ENCODE measurements around the gene ATOH8.

Gene ATOH8

DNA sequence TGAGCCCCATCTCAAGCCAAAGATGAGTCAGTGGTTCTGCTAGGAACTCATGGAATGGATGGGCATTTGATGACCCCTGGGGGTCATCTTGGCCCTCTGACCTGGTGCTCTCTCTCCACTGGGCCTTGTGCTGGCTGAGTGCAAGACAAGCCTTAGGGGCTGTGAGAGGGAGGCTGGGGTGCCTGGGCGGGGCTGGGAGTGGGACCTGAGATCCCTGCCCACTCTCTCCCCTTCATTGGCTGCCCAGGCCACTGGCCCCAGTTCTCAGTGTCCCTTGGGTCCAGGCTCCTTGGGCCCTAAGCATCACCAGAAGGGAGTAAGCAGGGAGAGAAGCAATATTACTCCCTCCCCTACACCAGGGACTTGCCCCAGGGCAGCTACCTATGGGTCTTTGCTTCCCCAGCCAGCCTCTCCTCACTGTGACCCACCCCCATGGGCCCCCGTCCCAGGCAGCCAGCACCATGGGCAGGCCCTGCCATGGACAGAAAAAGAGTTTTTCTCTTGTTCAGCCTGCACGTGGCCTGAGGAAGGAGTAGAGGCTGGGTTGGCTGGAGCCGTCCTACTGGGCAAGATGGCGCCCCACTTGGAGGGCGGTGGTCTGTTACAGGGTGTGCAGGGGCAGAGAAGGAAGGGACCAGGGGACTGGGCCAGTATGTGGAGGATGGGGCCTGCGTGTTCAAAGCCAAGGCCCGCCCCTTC is 33.6 kb downstream of the ATOH8 start:
- Histone ChIP-seq H3K9me3 (ENCODE audit: control insufficient read depth, low read depth, low read length) (no peaks in the 10 kb centered on the region), H3K4me3 (ENCODE audit: low read length) (no peak overlapping the region), H3K27ac (ENCODE audit: low read length) (no peak overlapping the region), H3K36me3 (ENCODE audit: control insufficient read depth, low read depth, low read length) (no peaks in the 10 kb centered on the region), H3K27me3 (ENCODE audit: control insufficient read depth, insufficient read depth, low read length) (no peaks in the 10 kb centered on the region), H3K4me1 (ENCODE audit: control insufficient read depth, low read depth, low read length) (no peaks in the 10 kb centered on the region), H3K9ac (ENCODE audit: low read length) (no peak overlapping the region)

DNA sequence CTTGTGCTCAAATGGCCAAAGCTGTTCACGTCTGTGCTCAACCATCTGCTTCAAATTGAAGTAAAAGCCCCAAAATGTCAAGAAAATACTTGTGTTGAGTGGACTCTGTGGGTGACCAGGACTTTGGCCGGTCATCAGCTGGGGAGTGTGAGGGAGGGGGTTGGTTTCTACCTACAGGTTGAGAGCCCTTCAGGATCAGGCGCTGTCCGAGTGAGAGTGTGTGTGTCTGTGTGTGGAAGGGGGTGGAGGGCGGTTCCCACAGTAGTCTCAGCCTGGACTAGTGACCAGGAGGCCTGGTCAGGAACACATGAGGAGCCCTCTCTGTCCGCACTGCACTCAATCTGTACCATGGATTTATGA is 34.2 kb downstream of the ATOH8 start:
- H3K4me1 ChIP-seq (ENCODE audit: control insufficient read depth, low read depth, low read length), result no peaks in the 10 kb centered on the region
- H3K9me3 ChIP-seq (ENCODE audit: control insufficient read depth, low read depth, low read length), result no peaks in the 10 kb centered on the region
- H3K27ac ChIP-seq (ENCODE audit: low read length), result no peak overlapping the region
- H3K36me3 ChIP-seq (ENCODE audit: control insufficient read depth, low read depth, low read length), result no peaks in the 10 kb centered on the region
- no peak overlapping the region for H3K4me3 ChIP-seq (ENCODE audit: low read length)
- H3K9ac ChIP-seq (ENCODE audit: low read length), result no peak overlapping the region
- no peaks in the 10 kb centered on the region for H3K27me3 ChIP-seq (ENCODE audit: control insufficient read depth, insufficient read depth, low read length)

DNA sequence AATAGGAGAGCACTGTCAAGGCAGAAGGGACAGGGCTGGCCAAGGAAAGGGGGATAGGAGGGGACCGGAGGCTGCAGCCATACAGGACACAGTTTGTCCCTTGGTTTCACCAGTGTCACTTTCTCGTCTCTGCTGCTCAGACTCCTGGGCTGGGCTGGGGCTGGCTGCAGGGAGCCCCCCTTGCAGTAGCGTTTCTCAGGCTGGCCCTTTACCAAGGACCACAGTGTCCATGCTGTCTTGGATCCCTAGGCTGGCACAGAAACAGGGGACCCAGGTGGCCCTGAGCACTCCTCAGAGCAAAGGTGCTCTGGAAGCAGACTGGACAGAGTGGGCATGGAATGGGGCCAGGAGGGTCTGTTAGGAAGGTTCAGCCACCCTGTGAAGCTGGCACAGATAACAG is 34.8 kb downstream of the ATOH8 start:
- Histone ChIP-seq H3K4me1 (ENCODE audit: control insufficient read depth, low read depth, low read length) (no peaks in the 10 kb centered on the region), H3K4me3 (ENCODE audit: low read length) (no peak overlapping the region), H3K9me3 (ENCODE audit: control insufficient read depth, low read depth, low read length) (no peaks in the 10 kb centered on the region), H3K27me3 (ENCODE audit: control insufficient read depth, insufficient read depth, low read length) (no peaks in the 10 kb centered on the region), H3K27ac (ENCODE audit: low read length) (no peak overlapping the region), H3K9ac (ENCODE audit: low read length) (no peak overlapping the region), H3K36me3 (ENCODE audit: control insufficient read depth, low read depth, low read length) (no peaks in the 10 kb centered on the region)

DNA sequence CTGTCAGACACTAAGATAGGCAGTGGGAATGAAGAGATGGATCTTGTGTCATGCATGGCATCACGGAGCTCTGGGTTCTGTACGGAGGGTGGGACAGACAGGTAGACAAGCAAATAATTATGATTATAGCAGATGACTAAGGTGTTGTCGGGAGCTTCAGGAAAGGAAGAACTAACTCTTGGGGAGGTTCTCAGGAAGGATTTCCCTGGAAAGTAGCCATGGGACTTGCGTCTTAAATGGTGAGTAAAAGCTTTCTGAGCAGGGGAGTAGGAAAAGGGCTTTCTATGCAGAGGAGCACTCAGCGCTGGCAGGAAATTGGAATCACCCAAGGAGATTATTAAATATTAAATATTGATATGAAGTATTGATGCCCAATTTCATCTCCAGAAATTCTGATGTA is 35.5 kb downstream of the ATOH8 start:
- H3K27me3 ChIP-seq (ENCODE audit: control insufficient read depth, insufficient read depth, low read length), result no peaks in the 10 kb centered on the region
- no peaks in the 10 kb centered on the region for H3K36me3 ChIP-seq (ENCODE audit: control insufficient read depth, low read depth, low read length)
- no peaks in the 10 kb centered on the region for H3K4me1 ChIP-seq (ENCODE audit: control insufficient read depth, low read depth, low read length)

DNA sequence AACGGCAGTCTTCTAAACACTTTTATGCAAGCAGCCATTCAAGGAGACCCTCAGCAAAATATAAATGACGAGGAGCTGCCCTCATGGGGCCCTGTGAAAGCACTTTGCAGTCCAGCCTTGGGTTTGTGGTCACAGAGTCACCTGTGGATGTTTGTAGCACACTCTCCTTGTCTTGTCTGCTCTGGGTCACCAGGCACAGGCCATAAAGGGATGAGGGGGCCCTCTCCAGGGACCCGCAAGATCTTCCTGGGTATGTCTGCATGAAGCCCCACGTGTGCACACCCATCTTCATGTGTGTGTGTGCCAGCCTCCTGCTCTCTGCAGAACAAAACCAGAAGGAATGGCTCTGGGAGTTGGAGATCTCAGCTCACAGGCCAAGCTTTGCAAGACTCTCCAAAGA is 36.2 kb downstream of the ATOH8 start:
- Histone ChIP-seq H3K36me3 (ENCODE audit: control insufficient read depth, low read depth, low read length) (no peaks in the 10 kb centered on the region), H3K4me3 (ENCODE audit: low read length) (no peak overlapping the region), H3K9me3 (ENCODE audit: control insufficient read depth, low read depth, low read length) (no peaks in the 10 kb centered on the region), H3K27ac (ENCODE audit: low read length) (no peak overlapping the region), H3K4me1 (ENCODE audit: control insufficient read depth, low read depth, low read length) (no peaks in the 10 kb centered on the region), H3K27me3 (ENCODE audit: control insufficient read depth, insufficient read depth, low read length) (no peaks in the 10 kb centered on the region), H3K9ac (ENCODE audit: low read length) (no peak overlapping the region)

More for the DNA sequence above, 35.5 kb downstream of the ATOH8 start:
- H3K9ac ChIP-seq (ENCODE audit: low read length), result no peak overlapping the region
- H3K27ac ChIP-seq (ENCODE audit: low read length), result no peak overlapping the region
- H3K4me3 ChIP-seq (ENCODE audit: low read length), result no peak overlapping the region
- H3K9me3 ChIP-seq (ENCODE audit: control insufficient read depth, low read depth, low read length), result no peaks in the 10 kb centered on the region

DNA sequence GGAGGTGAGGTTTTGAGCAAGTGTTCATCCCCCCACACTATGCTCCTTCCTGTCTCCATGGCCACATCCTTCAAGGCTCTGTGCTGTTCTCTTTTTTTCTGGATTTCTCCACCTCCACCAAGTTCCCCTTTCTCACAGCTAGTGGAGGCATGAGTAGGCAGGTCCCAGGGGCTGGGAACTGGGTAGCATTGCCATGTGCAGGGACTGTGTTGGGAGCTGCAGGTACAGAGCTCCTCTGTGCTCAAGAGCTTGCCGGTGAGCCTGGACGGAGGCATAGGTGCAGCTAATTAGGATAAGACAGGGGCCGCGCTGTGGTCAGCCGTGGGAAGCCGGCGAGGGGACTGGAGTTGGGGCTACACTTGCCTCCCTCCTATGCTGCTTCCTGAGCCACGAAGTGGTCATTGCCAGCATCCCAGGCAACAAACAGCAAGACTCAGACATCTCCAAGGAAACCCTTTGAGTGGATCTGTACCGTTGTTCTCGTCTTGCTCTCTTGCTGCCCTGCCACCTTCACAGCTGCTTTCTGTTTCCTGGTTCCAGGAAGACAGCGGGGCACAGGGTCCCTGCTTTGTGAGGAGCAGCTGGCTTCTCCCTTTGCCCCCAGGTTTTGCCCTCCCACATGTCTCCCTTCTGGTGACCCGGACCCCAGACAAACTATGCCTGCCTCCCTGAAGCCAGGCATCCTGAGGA is 36.9 kb downstream of the ATOH8 start:
- no peaks in the 10 kb centered on the region for H3K36me3 ChIP-seq (ENCODE audit: control insufficient read depth, low read depth, low read length)

DNA sequence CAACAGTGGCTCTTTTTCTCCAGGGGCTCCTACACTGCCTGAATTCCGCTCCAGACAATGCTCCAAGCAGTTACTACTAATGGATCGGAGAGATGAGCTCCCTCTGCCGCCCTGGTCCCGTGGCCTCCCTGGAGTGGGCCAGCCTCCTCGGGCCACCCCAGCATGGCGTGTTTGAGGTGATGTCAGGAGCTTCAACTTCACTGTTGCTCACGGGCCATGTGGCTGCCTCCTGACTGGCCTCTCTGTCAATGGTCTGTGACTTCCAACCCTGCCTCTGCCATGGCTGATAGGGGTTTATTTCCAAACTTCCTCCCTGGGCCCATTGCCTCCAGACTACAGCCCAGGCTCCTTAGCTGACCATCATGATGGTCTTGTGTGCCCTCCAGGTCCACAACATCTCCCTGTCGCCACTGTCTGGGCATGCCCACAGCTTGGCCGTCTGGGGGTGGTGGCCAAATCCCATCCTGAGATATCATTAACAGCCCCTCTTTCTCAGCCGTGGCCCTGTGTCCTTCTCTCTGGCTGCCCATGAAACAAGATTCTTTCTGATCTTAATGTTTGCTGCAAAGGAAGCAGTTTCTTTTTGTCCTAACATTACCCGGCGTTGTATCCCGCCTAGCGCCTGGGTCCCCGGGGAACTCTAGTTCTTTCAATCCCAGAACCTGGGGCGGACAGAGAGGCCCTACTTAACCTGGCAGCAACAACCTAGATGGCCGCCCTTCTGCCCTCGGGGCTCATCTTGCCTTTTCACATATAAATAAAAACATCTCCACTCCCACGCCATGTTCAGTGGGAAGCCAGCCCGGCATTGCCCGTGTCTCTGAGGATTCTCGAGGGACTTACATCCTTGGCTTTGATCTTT is 38.1 kb downstream of the ATOH8 start:
- no peak overlapping the region for H3K9ac ChIP-seq (ENCODE audit: low read length)
- H3K9me3 ChIP-seq (ENCODE audit: control insufficient read depth, low read depth, low read length), result no peaks in the 10 kb centered on the region
- no peaks in the 10 kb centered on the region for H3K4me1 ChIP-seq (ENCODE audit: control insufficient read depth, low read depth, low read length)
- no peak overlapping the region for H3K4me3 ChIP-seq (ENCODE audit: low read length)
- no peaks in the 10 kb centered on the region for H3K27me3 ChIP-seq (ENCODE audit: control insufficient read depth, insufficient read depth, low read length)
- no peaks in the 10 kb centered on the region for H3K36me3 ChIP-seq (ENCODE audit: control insufficient read depth, low read depth, low read length)
- no peak overlapping the region for H3K27ac ChIP-seq (ENCODE audit: low read length)

More for the DNA sequence above, 36.9 kb downstream of the ATOH8 start:
- no peak overlapping the region for H3K4me3 ChIP-seq (ENCODE audit: low read length)
- no peak overlapping the region for H3K9ac ChIP-seq (ENCODE audit: low read length)
- no peaks in the 10 kb centered on the region for H3K4me1 ChIP-seq (ENCODE audit: control insufficient read depth, low read depth, low read length)
- H3K9me3 ChIP-seq (ENCODE audit: control insufficient read depth, low read depth, low read length), result no peaks in the 10 kb centered on the region
- no peak overlapping the region for H3K27ac ChIP-seq (ENCODE audit: low read length)
- no peaks in the 10 kb centered on the region for H3K27me3 ChIP-seq (ENCODE audit: control insufficient read depth, insufficient read depth, low read length)

DNA sequence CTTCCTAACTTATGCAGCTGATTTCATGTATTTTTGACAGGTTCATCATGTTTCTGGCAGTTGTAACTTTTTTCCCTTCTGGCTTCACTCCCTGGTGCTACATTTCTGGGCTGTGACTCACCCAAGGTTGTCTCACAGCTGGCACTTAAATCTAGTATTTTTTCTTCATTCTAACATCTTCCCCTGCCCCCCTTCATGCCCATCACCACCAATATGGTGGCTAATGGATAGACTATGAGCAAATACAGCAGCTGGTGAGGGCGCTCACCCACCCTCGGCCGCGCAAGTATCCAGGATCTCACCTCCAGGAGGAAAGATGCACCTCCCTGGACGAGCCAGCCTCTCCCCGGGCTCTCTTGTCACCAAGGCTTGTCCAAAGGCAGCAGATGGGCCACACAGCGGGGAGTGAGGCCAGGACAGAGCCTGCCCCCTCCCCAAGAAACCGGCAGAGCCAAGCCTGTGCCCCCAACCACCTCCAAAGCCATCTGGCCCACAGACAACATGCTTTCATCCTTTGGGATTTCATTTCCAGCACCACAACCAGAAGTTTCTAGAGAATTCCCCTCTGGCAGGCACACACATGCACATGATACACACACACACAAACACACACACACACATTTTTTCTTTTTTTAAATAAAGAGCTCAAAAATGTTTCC is 39.1 kb downstream of the ATOH8 start:
- no peaks in the 10 kb centered on the region for H3K36me3 ChIP-seq (ENCODE audit: control insufficient read depth, low read depth, low read length)
- no peaks in the 10 kb centered on the region for H3K4me1 ChIP-seq (ENCODE audit: control insufficient read depth, low read depth, low read length)
- H3K27ac ChIP-seq (ENCODE audit: low read length), result no peak overlapping the region
- H3K9me3 ChIP-seq (ENCODE audit: control insufficient read depth, low read depth, low read length), result no peaks in the 10 kb centered on the region
- H3K27me3 ChIP-seq (ENCODE audit: control insufficient read depth, insufficient read depth, low read length), result no peaks in the 10 kb centered on the region
- H3K4me3 ChIP-seq (ENCODE audit: low read length), result no peak overlapping the region
- H3K9ac ChIP-seq (ENCODE audit: low read length), result no peak overlapping the region

DNA sequence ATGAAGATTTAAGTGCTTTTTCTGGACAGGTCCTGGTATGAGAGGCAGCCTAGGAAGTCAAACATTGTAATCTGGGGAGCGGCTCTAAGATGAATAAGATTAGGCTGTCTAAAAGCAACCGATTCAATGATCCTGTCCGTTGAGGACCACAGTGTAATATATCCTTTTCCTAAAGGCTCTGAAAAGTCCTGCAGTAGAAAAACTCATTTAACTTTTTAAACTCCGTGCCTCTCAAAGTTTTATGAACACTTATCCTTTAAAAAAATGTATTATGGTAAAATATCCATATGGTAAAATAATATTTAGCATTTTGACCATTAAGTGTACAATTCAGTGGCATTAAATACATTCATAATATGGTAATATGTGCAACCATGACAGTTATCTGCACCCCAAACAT is 39.8 kb downstream of the ATOH8 start:
- Histone ChIP-seq H3K9ac (ENCODE audit: low read length) (no peak overlapping the region), H3K4me1 (ENCODE audit: control insufficient read depth, low read depth, low read length) (no peaks in the 10 kb centered on the region), H3K4me3 (ENCODE audit: low read length) (no peak overlapping the region), H3K27ac (ENCODE audit: low read length) (no peak overlapping the region), H3K27me3 (ENCODE audit: control insufficient read depth, insufficient read depth, low read length) (no peaks in the 10 kb centered on the region), H3K36me3 (ENCODE audit: control insufficient read depth, low read depth, low read length) (no peaks in the 10 kb centered on the region), H3K9me3 (ENCODE audit: control insufficient read depth, low read depth, low read length) (no peaks in the 10 kb centered on the region)

DNA sequence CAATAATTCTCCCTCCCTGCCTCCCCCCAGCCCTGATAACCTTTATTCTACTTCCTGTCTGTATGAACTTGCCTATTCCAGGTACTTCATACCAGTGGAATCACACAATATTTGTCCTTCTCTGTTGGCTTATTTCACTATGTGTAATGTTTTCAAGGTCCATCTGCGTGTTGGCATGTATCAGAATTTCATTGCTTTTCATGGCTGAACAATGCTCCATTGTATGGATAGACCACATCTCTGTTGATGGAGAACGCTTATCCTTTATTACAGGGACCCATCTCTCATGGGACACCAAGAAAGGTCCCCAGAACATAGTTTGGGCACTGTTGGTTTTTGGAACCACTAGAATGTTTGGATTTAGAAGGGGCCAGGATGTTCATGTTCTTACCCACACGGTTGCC is 40.2 kb downstream of the ATOH8 start:
- Histone ChIP-seq H3K9me3 (ENCODE audit: control insufficient read depth, low read depth, low read length) (no peaks in the 10 kb centered on the region), H3K27ac (ENCODE audit: low read length) (no peak overlapping the region), H3K4me3 (ENCODE audit: low read length) (no peak overlapping the region), H3K4me1 (ENCODE audit: control insufficient read depth, low read depth, low read length) (no peaks in the 10 kb centered on the region), H3K27me3 (ENCODE audit: control insufficient read depth, insufficient read depth, low read length) (no peaks in the 10 kb centered on the region), H3K9ac (ENCODE audit: low read length) (no peak overlapping the region), H3K36me3 (ENCODE audit: control insufficient read depth, low read depth, low read length) (no peaks in the 10 kb centered on the region)

DNA sequence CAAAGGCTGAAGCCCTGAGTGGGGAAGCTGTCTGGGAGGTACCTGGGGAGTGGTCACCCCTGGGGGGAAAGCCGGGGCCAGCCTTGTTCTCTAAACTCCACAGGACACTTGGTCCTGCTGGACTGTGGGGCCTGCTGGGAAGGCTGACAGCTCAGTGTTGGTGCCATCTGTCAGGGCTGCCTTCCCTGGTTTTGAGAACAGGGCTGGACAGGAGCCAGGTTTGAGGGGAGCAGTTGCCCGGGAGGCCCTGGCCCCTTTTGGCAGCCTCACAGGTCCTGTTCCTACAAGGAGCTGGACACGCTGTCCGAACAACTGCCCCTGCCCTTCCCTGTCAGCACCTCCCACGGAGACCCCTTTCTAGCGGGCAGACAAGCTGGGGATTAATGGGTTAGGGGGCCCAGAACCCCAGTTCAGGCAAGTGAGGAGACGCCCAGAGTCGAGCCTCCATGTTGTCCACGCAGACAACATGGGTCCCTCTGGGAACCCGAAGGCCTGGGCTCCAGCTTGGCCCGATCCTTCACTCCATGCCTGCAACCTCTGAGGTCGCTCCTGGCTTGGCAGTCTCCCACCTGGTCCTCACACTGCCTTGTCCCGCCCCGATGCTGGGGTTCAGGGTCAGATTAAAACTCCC is 40.8 kb downstream of the ATOH8 start:
- Histone ChIP-seq H3K27me3 (ENCODE audit: control insufficient read depth, insufficient read depth, low read length) (no peaks in the 10 kb centered on the region), H3K9me3 (ENCODE audit: control insufficient read depth, low read depth, low read length) (no peaks in the 10 kb centered on the region), H3K27ac (ENCODE audit: low read length) (no peak overlapping the region), H3K4me3 (ENCODE audit: low read length) (no peak overlapping the region), H3K36me3 (ENCODE audit: control insufficient read depth, low read depth, low read length) (no peaks in the 10 kb centered on the region), H3K4me1 (ENCODE audit: control insufficient read depth, low read depth, low read length) (no peaks in the 10 kb centered on the region), H3K9ac (ENCODE audit: low read length) (no peak overlapping the region)

All from iPS-18a (cell line).